Measurements from ENCODE around the gene LY6G5B. TPM values are rescaled to one million over a fixed set of nuclear protein-coding genes. Genes with fewer than 3 reads are reported as not detected.

LY6G5B gene
- total RNA-seq, 2 donors from 2014 or later = 13.9 to 17.0 TPM

- WGBS, 2 experiments (ENCODE audit: insufficient coverage in 1 of 2, insufficient read length in 1 of 2) = 89 to 93% methylated on average over 2 to 4 of the region's 5 CpGs
- Mint-ChIP-seq H3K4me3 (peak overlapping the region; percentile 87), H3K9me3 (no peaks in the 10 kb centered on the region), H3K27me3 (ENCODE audit: insufficient read depth) (no peaks in the 10 kb centered on the region), H3K4me1 (peaks cover 17% of the 10 kb centered on the region), H3K36me3 (ENCODE audit: low read depth) (peaks cover 38% of the 10 kb centered on the region), H3K27ac (no peak overlapping the region)
- Histone ChIP-seq H3K9me3 (ENCODE audit: control insufficient read depth, low read length) (no peaks in the 10 kb centered on the region), H3K4me1 (ENCODE audit: control insufficient read depth, insufficient read depth, low read length) (peaks cover 7% of the 10 kb centered on the region), H3K9ac (ENCODE audit: extremely low read depth, low read length, poor library complexity, severe bottlenecking) (no peak overlapping the region), H3K36me3 (ENCODE audit: control insufficient read depth, insufficient read depth, low read length) (peaks cover 34% of the 10 kb centered on the region), H3K4me3 (ENCODE audit: low read length) (peak overlapping the region; percentile 97), H3K27me3 (ENCODE audit: control insufficient read depth, insufficient read depth, low read length, poor library complexity, severe bottlenecking) (no peaks in the 10 kb centered on the region), H3K27ac (ENCODE audit: low read depth, low read length) (no peak overlapping the region)
- no peak for DNase-seq
- TF ChIP-seq CTCF (conservative IDR thresholded peaks at IDR 0.05) = no peak
Observed at GRCh38 chr6:31700740-31701401, 31.1 kb downstream of the LY6G5B start.

GRCh38 chr6:31701666-31702404 is 32.1 kb downstream of the LY6G5B start:
- Histone ChIP-seq H3K4me3 (ENCODE audit: low read length) (peak overlapping the region; percentile 97), H3K9ac (ENCODE audit: extremely low read depth, low read length, poor library complexity, severe bottlenecking) (peak overlapping the region; percentile 90), H3K27me3 (ENCODE audit: control insufficient read depth, insufficient read depth, low read length, poor library complexity, severe bottlenecking) (no peaks in the 10 kb centered on the region), H3K9me3 (ENCODE audit: control insufficient read depth, low read length) (no peaks in the 10 kb centered on the region), H3K36me3 (ENCODE audit: control insufficient read depth, insufficient read depth, low read length) (peaks cover 29% of the 10 kb centered on the region), H3K4me1 (ENCODE audit: control insufficient read depth, insufficient read depth, low read length) (peaks cover 7% of the 10 kb centered on the region), H3K27ac (ENCODE audit: low read depth, low read length) (no peak overlapping the region)
- Mint-ChIP-seq H3K9me3 (no peaks in the 10 kb centered on the region), H3K4me3 (peak overlapping the region; percentile 87), H3K27me3 (ENCODE audit: insufficient read depth) (no peaks in the 10 kb centered on the region), H3K27ac (peak overlapping the region; percentile 93), H3K4me1 (peaks cover 17% of the 10 kb centered on the region), H3K36me3 (ENCODE audit: low read depth) (peaks cover 30% of the 10 kb centered on the region)
- DNase-seq = no peak
- TF ChIP-seq CTCF (conservative IDR thresholded peaks at IDR 0.05) = no peak
- 66 to 67% methylated on average over 5 to 7 of the region's 7 CpGs for WGBS, 2 experiments (ENCODE audit: insufficient coverage in 1 of 2, insufficient read length in 1 of 2)

- no peaks in the 10 kb centered on the region for H3K9me3 ChIP-seq (ENCODE audit: control insufficient read depth, low read length)
- no peaks in the 10 kb centered on the region for H3K27me3 ChIP-seq (ENCODE audit: control insufficient read depth, insufficient read depth, low read length, poor library complexity, severe bottlenecking)
- peak overlapping the region; percentile 89 for H3K27ac ChIP-seq (ENCODE audit: low read depth, low read length)
- peak overlapping the region; percentile 97 for H3K4me3 ChIP-seq (ENCODE audit: low read length)
- 4 to 5% methylated on average over 7 to 10 of the region's 10 CpGs for WGBS, 2 experiments (ENCODE audit: insufficient coverage in 1 of 2, insufficient read length in 1 of 2)
- DNase-seq = no peak
- Mint-ChIP-seq H3K36me3 (ENCODE audit: low read depth) (peaks cover 25% of the 10 kb centered on the region), H3K27ac (peak overlapping the region; percentile 93), H3K4me3 (peak overlapping the region; percentile 87), H3K4me1 (peaks cover 17% of the 10 kb centered on the region), H3K9me3 (no peaks in the 10 kb centered on the region), H3K27me3 (ENCODE audit: insufficient read depth) (peaks cover 2% of the 10 kb centered on the region)
- TF ChIP-seq CTCF (conservative IDR thresholded peaks at IDR 0.05) = no peak
- H3K4me1 ChIP-seq (ENCODE audit: control insufficient read depth, insufficient read depth, low read length) = peaks cover 7% of the 10 kb centered on the region
- peaks cover 27% of the 10 kb centered on the region for H3K36me3 ChIP-seq (ENCODE audit: control insufficient read depth, insufficient read depth, low read length)
- peak overlapping the region; percentile 90 for H3K9ac ChIP-seq (ENCODE audit: extremely low read depth, low read length, poor library complexity, severe bottlenecking)
Observed at GRCh38 chr6:31702405-31702818, 32.6 kb downstream of the LY6G5B start.

All from endodermal cell (in vitro differentiated cells).